Measurements from ENCODE around the gene ZDHHC19. TPM values are rescaled to one million over a fixed set of nuclear protein-coding genes. Genes with fewer than 3 reads are reported as not detected.
A peak's percentile ranks its signal among the peaks of the same experiment; 100 is the strongest.

ZDHHC19 gene
- total and polyA plus RNA-seq, 2 experiments from 2014 or later = 1.3 to 15.7 TPM

DNA sequence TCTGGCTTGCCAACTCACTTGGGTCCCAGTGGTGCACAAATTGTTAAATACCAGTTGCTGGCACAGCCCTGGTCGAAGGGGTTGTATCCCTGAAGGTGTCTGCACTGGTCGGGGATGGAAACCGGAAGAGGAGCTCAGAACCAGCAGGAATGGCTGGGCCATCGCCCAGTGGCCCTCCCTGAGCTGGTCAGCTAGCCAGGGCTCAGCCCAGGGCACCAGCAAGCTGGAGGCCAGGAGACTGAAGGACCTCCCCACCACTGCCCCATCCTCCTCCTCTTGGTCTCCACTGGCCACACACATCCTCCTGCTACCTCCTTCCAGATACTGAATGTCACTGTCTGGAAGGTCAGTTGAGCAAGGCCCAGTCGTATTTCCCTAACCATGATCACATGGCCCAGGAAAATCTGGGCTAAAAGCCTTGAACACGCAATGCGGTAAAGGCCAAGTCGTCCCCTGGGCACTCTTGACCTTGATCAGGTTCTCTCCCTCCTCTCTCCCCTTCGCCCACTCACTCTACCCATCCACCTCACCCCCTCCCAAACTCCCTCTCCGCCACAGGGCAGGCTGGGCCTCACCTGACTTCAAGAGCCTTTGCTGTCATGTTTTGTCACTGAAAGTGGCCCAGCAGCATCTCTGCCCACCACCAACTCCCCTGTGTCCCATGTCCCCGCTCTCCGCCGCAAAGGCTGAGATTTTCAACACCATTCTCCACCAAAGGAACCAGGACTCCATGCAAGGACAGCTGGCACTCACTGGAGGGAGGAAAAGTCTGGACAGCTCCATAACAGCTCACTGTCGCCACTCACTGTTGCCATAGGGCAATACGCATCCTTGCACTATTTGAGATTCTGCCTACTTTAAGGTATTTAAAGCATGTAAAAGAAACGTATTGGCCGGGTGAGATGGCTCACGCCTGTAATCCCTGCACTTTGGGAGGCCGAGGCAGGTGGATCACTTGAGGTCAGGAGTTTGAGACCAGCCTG is 12.1 kb downstream of the ZDHHC19 start:
- no peaks in the 10 kb centered on the region for H3K36me3 Mint-ChIP-seq (ENCODE audit: low read depth)
- Histone ChIP-seq H3K27ac (ENCODE audit: low read depth) (no peak overlapping the region), H3F3A (replicated peaks; ENCODE audit: low read depth) (no peaks in the 10 kb centered on the region), H3K4me3 (no peak overlapping the region), H3K36me3 (ENCODE audit: insufficient read depth) (no peaks in the 10 kb centered on the region), H3K4me2 (no peak overlapping the region), H4K20me1 (replicated peaks; ENCODE audit: insufficient read depth) (no peaks in the 10 kb centered on the region), H3K9me2 (ENCODE audit: insufficient read depth) (no peaks in the 10 kb centered on the region), H2AFZ (no peak overlapping the region), H3K27me3 (ENCODE audit: insufficient read depth) (no peaks in the 10 kb centered on the region), H3K4me1 (ENCODE audit: insufficient read depth) (no peaks in the 10 kb centered on the region), H3K79me2 (replicated peaks; ENCODE audit: insufficient read depth) (no peaks in the 10 kb centered on the region)
- H3K27ac Mint-ChIP-seq = no peak overlapping the region
- no peaks in the 10 kb centered on the region for H3K9me3 Mint-ChIP-seq
- DNase-seq (ENCODE audit: low spot score) (peak; percentile 64), ATAC-seq (peak; percentile 18)
- peaks cover 11% of the 10 kb centered on the region for H3K27me3 Mint-ChIP-seq (ENCODE audit: insufficient read depth, low read depth, poor library complexity)
- no peak for TF ChIP-seq NANOG (IDR thresholded peaks at IDR 0.05; ENCODE audit: borderline replicate concordance)
- TF ChIP-seq, protein P1, sequence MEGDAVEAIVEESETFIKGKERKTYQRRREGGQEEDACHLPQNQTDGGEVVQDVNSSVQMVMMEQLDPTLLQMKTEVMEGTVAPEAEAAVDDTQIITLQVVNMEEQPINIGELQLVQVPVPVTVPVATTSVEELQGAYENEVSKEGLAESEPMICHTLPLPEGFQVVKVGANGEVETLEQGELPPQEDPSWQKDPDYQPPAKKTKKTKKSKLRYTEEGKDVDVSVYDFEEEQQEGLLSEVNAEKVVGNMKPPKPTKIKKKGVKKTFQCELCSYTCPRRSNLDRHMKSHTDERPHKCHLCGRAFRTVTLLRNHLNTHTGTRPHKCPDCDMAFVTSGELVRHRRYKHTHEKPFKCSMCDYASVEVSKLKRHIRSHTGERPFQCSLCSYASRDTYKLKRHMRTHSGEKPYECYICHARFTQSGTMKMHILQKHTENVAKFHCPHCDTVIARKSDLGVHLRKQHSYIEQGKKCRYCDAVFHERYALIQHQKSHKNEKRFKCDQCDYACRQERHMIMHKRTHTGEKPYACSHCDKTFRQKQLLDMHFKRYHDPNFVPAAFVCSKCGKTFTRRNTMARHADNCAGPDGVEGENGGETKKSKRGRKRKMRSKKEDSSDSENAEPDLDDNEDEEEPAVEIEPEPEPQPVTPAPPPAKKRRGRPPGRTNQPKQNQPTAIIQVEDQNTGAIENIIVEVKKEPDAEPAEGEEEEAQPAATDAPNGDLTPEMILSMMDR (conservative IDR thresholded peaks at IDR 0.05; ENCODE audit: low read depth in 2 of 2) = peak; percentile 40 to 64; a peak in 3 of 4 replicates
- TF ChIP-seq STAT1 (IDR thresholded peaks at IDR 0.05; ENCODE audit: unreplicated experiment) = no peak
- no peak for TF ChIP-seq POLR2AphosphoS5 (IDR thresholded peaks at IDR 0.05; ENCODE audit: low read depth)
- no peak for TF ChIP-seq EZH2phosphoT487 (IDR thresholded peaks at IDR 0.05; ENCODE audit: unreplicated experiment)
- 0 out of 3 replicates have a peak, but pooled peaks cover 2% of the 10 kb centered on the region for H3K4me1 Mint-ChIP-seq
- H3K4me3 Mint-ChIP-seq = no peak overlapping the region

DNA sequence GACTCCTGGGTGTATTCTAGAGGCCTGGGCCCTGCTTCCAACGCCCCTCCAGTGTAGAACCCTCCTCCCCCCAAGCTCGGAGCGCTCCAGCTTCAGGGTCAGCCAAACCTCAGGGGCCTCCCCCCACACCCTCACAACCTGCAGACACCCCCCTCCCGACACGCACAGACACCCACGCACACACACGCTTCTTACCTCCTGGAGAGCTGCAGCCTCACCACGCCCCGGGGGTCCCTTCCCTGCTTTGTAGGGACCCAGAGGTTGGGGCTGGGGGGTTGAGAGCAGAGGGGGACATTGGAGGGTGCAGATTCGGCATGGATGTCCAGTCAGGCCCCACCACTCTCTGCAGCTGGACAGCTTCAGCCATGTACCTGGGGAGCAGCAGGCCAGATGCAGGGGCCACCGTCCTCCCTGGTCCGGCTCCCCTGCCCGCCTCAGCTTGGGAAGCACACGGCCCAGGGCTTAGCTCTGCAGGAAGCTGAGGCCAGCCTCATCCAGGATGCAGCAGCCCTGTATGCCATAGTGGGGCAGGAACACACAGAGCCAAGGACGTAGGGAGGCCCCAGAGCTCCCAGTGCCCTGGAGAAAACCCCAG is 13.0 kb downstream of the ZDHHC19 start:
- ATAC-seq (no peak), DNase-seq (ENCODE audit: low spot score) (no peak)
- no peak overlapping the region for H3K4me3 Mint-ChIP-seq
- no peaks in the 10 kb centered on the region for H3F3A ChIP-seq (replicated peaks; ENCODE audit: low read depth)
- peaks cover 9% of the 10 kb centered on the region for H3K27me3 Mint-ChIP-seq (ENCODE audit: insufficient read depth, low read depth, poor library complexity)
- H3K36me3 Mint-ChIP-seq (ENCODE audit: low read depth) = no peaks in the 10 kb centered on the region
- no peak overlapping the region for H3K4me2 ChIP-seq
- H3K4me1 Mint-ChIP-seq = peaks cover 7% of the 10 kb centered on the region; the same call in 1 of the 3 replicates
- H2AFZ ChIP-seq = no peak overlapping the region
- H3K4me1 ChIP-seq (ENCODE audit: insufficient read depth) = no peaks in the 10 kb centered on the region
- H4K20me1 ChIP-seq (replicated peaks; ENCODE audit: insufficient read depth) = no peaks in the 10 kb centered on the region
- no peak overlapping the region for H3K27ac ChIP-seq (ENCODE audit: low read depth)
- no peaks in the 10 kb centered on the region for H3K79me2 ChIP-seq (replicated peaks; ENCODE audit: insufficient read depth)
- no peaks in the 10 kb centered on the region for H3K9me2 ChIP-seq (ENCODE audit: insufficient read depth)
- no peaks in the 10 kb centered on the region for H3K9me3 Mint-ChIP-seq
- no peaks in the 10 kb centered on the region for H3K27me3 ChIP-seq (ENCODE audit: insufficient read depth)
- H3K27ac Mint-ChIP-seq = no peak overlapping the region
- no peak overlapping the region for H3K4me3 ChIP-seq
- no peaks in the 10 kb centered on the region for H3K36me3 ChIP-seq (ENCODE audit: insufficient read depth)
- TF ChIP-seq, protein P2, sequence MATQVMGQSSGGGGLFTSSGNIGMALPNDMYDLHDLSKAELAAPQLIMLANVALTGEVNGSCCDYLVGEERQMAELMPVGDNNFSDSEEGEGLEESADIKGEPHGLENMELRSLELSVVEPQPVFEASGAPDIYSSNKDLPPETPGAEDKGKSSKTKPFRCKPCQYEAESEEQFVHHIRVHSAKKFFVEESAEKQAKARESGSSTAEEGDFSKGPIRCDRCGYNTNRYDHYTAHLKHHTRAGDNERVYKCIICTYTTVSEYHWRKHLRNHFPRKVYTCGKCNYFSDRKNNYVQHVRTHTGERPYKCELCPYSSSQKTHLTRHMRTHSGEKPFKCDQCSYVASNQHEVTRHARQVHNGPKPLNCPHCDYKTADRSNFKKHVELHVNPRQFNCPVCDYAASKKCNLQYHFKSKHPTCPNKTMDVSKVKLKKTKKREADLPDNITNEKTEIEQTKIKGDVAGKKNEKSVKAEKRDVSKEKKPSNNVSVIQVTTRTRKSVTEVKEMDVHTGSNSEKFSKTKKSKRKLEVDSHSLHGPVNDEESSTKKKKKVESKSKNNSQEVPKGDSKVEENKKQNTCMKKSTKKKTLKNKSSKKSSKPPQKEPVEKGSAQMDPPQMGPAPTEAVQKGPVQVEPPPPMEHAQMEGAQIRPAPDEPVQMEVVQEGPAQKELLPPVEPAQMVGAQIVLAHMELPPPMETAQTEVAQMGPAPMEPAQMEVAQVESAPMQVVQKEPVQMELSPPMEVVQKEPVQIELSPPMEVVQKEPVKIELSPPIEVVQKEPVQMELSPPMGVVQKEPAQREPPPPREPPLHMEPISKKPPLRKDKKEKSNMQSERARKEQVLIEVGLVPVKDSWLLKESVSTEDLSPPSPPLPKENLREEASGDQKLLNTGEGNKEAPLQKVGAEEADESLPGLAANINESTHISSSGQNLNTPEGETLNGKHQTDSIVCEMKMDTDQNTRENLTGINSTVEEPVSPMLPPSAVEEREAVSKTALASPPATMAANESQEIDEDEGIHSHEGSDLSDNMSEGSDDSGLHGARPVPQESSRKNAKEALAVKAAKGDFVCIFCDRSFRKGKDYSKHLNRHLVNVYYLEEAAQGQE (IDR thresholded peaks at IDR 0.05; ENCODE audit: unreplicated experiment) = no peak
- TF ChIP-seq EZH2phosphoT487 (IDR thresholded peaks at IDR 0.05; ENCODE audit: unreplicated experiment) = no peak
- TF ChIP-seq, protein P1 (conservative IDR thresholded peaks at IDR 0.05; ENCODE audit: low read depth in 2 of 2) = no peak
- TF ChIP-seq EZH2 (IDR thresholded peaks at IDR 0.05; ENCODE audit: low read depth, unreplicated experiment) = no peak
- TF ChIP-seq NANOG (IDR thresholded peaks at IDR 0.05; ENCODE audit: borderline replicate concordance) = no peak
